HG03565 (cell line): ENCODE results near the gene AUP1.
"Not testable (repeated sequence)": the region's sequence is repeated elsewhere in the genome, so short reads cannot be mapped to it uniquely, and the experiment has no call there.

Experiments
- ATAC-seq: cut with Tn5 transposase; IDR thresholded peaks from one replicate; pipeline ENCODE4 v1.9.1; 2021; ENCODE audit warnings: mild to moderate bottlenecking, moderate library complexity; ENCODE audit not compliant: unreplicated experiment

Gene AUP1

DNA sequence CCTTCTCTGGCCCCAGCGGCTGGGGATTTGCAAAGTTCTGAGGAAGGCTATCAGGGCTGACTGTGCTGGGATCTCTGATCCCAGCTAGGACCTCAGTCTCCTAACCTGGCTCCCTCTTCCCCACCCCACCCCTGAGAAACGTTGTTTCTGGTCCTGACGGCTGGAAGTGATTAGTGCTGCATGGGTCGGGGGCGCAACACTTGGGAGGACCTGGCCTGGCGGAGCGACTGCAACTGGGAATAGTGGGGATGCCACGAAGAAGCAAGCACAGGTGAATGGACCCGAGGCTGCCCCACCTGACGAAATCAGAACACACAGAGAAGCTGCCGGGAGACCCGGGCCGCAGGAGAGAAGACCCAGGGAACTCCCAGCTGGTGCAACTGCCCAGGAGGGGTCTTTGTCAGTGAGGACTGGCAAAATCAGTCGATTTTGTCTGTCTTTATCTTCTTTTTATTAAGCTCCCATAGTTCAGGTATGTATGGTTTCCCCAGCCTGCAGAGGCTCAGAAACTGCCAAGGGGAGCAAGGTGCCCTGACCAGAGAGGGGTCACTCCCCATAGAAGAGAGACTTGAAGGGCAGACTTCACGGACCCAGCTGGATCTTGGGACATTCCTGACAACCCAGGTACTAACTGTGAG lies 29.4 kb downstream of the AUP1 start:
- ATAC-seq, result no peak

DNA sequence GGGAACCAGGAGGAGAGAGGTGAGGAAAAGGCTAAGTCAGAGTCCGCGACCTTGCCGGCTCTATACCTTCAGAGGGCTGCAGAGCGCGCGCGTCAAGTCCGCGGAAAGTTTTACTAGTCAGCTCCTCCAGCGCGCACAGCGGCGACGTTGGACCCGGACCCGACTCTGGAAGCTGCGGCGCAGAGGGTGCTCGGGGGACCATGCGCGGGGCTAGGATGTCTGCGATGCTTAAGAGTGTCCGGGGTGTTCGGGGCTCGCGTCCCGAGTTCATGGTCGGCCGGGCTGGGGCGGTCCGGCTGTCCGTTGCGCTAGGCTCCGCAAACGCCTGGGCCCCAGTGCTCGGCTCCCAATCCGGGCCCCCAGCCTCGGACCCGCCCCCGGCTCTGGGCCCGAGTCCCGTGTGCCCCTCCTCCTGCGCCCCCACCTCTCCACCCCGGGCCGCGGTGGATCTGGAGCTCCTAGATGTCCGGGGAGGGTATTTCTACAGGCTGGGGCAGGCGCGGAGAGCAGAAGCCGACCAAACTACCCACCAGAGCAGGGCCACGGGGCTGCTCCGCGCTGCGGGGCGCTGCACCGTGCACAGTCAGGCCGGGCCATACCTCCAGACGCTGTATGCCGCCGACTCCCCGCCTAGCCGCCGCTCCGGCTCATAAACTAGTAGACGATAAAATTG lies 30.1 kb downstream of the AUP1 start, which contains the start of gene LBX2:
TSS of gene LBX2 (minus strand) at position 337 of the 673 bp plus-strand sequence. CDS start at position 271, 66 bp downstream.
- ATAC-seq, result no peak

DNA sequence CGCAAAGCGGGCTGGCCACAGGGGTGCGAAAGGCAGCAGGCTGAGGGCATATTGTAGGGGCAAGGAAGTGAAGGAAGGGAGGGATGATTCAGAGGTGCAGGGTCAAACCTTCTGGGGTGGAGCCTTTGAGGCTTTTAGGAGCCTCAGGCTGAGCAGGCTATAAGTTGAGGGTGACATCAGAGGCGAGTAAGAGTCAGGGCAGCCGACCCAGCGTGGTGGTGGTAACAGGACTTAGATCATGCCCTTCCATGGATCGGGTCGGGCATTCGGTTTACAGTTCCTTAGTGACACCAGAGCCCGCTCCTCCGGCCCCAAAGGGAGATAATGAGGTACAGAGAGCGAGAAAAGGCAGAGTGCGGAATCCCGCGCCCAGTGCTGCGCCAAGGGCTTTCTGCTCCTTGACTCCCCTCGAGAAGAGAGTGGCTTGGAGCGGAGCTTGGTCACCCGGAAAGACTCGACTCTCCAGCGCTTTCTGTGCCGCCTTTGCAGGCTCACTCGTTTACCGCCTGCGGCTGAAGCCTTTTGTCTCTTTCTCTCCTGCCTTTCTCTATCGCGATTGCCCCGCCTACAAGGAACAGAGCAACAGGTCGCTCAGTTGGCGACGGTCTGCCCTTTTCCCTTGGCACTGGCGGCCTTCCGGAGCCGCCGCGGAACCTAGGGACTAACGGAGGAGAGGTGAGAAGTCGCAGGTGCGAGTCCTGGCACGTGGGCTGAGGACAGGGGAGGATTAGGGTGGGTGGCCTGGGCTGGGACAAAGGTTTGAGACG lies 30.8 kb downstream of the AUP1 start:
- no peak for ATAC-seq

DNA sequence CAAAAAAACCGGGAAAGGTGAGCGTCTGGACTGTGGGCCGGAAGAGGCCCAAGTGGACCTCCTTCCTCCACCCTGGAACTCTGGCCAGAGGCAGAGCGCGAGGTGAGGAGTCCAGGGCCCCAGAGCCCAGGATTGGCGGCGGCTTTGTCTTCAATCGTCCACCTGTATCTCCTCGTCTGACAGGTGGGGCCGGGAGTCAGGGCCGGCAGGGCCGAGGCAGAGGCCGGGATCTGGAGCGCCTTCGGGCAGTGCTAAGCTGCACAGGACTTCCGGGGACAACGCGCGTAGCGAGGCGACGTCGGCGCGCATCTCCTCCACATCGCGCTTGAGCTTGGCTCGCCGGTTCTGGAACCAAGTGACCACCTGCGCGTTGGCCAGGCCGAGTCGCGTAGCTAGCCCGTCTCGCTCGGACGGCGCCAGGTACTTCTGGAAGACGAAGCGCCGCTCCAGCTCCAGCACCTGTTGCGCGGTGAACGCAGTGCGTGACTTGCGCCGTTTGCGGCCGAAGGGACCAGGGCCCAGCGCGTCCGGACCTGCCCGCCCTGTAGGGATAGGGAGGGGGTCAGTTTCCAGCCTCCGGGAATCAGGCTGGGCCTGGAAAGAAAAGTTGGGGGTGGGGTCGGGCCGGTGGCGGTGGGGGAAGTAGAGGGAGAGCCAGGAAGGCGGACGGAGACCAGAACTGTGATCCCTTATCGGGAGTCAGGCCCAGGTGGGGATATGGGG lies 31.6 kb downstream of the AUP1 start:
- ATAC-seq, result no peak

- no peak for ATAC-seq
These were observed 32.3 kb downstream of the AUP1 start for GRCh38 chr2:74496997-74497776.

GRCh38 chr2:74495440-74495839 lies 34.1 kb downstream of the AUP1 start:
- no peak for ATAC-seq

DNA sequence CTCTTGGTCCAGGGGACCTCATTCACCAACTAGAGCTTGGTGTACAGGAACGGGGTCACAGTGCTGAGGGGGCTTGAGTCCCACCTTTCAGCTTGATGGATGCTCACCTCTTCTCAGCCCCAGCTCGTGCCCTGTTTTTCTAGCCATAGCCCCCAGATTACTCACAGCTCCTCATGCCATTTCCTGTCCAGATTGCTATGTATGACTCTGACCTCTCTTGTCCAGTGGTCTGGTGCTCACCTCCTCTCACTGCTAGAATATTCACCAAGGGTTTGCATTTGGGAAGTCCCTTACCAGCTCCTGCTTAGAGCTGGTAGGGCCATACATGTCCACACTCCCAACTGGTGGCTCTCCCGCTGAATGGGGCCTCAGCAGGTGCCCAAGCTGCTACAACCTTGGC lies 36.0 kb downstream of the AUP1 start:
- ATAC-seq, result no peak

GRCh38 chr2:74491648-74492544 lies 37.6 kb downstream of the AUP1 start:
- no peak for ATAC-seq

DNA sequence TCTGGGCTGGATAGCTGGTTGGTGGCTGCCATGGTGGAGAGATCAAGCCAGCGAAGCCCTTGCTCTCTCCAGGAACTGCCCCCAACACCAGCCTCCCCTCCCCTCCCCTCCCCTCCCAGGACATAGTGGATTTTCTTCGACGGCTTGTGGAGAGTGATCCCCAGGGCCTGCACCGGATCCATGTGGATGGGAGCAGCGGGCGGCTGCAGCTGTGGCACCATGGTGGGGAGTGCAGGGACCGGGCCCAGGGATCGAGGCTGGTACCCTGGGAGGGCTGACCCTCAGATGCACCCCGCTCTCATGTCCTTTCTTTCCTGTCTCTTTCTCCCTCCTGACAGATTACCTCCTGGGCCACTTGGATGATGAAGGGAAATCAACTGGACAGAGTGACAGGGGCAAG lies 39.6 kb downstream of the AUP1 start:
- ATAC-seq, result no peak

DNA sequence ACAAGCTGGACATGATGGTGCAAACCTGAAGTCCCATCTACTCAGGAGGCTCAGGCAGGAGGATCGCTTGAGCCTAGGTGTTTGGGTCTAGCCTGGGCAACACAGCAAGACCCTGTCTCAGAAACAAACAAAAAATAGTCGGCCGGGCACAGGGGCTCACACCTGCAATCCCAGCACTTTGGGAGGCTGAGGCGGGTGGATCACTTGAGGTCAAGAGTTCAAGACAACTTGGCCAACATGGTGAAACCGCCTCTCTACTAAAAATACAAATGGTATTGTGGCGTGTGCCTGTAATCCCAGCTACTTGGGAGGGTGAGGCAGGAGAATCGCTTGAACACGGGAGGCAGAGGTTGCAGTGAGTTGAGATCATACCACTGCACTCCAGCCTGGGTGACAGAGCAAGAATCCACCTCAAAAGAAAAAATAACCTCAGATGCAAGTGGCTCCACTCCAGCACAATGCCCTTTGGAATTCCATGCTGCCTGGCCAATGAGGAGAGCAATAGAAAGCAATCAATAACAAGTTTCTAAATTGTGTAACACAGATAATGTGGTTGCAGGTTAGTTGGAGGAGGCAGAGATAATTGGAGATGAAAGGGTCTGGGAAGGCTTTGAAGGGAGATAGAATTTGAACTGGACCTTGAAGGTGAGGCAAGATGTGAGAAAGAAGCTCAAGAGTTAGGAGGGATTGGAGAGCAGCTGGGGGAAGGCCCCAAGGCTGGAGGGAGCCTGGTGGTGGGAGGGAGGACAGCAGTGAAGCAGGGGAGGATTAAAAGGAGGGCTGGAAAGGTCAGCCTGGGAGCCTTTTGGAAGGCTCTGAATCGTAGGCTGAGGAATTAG lies 40.6 kb downstream of the AUP1 start:
- no peak for ATAC-seq

GRCh38 chr2:74486141-74486540 lies 43.4 kb downstream of the AUP1 start:
- ATAC-seq, result no peak

DNA sequence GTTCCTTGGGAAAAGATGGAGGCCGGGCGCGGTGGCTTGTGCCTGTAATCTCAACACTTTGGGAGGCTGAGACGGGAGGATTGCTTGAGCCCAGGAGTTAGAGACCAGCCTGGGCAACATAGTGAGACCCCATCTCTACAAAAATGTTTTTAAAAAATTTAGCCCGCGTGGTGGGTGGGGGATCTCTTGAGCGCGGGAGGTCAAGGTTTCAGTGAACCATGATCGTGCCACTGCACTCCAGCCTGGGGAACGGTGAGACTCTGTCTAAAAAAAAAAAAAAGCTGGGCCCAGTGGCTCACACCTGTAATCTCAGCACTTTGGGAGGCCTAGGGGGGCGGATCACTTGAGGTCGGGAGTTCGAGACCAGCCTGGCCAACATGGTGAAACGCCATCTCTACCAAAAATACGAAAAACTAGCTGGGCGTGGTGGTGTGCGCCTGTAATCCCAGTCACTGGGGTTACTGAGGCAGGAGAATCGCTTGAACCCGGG lies 45.8 kb downstream of the AUP1 start:
- not testable (repeated sequence) for ATAC-seq

DNA sequence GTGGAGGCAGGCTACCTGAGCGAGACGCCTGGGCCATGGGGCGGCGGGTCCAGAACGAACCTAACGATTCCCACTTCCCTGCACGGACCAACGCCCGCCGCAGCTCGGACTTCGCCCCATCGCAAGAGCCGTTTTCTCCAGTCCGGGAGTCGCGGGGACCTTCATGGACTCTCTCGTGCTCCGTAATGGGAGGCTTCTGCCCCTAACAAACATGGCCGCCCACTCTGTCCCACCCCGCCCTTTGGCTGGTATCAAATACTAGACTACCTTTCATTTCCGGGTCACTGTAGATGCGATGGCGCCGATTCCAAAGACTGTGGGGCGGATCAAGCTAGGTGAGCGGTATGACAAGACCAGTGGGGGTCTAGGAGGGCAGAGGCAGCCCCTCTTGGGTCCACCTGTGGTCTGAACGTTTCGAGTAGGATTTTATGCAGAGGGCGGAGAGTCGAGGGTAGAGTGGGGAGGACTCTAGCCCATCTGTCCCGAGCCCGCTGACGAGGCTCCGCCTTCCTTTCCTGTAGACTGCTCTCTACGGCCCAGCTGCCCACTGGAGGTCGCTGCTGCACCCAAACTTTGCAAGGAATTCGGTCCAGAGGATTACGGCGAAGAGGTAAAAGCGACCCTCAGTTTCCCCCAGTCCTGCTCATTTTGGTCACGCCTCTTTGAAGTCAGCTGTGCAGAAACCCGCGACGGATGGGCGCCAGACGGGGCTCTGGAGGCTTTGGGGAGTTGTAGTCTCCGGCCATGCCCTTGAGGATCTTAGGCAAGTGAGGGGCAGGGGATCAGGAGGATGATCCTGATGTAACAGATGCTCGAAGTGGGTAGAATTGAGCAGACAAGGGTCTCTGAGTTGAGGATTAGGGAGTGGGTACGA lies 46.5 kb downstream of the AUP1 start, which contains the start of the genes CCDC142 and TTC31:
TSS of gene CCDC142 (minus strand) at position 198 of the 874 bp plus-strand sequence. CDS start at position 37, 161 bp downstream.
TSS of gene TTC31 (plus strand) at position 281 of the 874 bp plus-strand sequence. CDS start at position 296, 15 bp downstream.
- peak; percentile 68 for ATAC-seq

- ATAC-seq, result peak; percentile 27
These were observed 47.3 kb downstream of the AUP1 start for GRCh38 chr2:74481961-74482800.

- ATAC-seq, result no peak
These were observed 48.1 kb downstream of the AUP1 start for GRCh38 chr2:74481431-74481830.
